ENCODE results near the gene GRIN2A. TPM values are rescaled to one million over a fixed set of nuclear protein-coding genes. Genes with fewer than 3 reads are reported as not detected.

The GRIN2A gene
- total and polyA plus RNA-seq, 2 of the 8 experiments (the other 6 are each of a cell fraction or from before 2014, with no cell fraction given): 0.18 to 1.8 TPM

DNA sequence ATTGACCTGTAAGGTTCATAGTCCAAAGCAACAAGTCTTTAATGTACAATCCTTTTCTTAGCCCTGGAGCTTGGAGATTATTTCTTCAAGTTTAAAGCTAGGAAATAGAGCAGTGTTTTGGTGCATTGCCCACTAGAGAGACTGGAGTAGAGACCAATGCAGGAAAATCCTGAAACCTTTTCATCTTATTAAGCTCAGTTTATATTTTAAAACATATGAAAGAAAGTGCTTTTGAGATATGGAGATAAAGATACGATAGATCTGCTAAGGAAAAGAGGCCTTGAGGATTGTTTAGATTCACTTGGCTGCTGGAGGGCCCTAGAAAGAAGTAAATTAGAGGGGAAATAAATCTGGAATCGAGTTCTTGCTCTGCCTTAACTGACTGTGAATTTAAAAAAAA is 212.0 kb downstream of the GRIN2A start (continued):
- TF ChIP-seq SP1 (IDR thresholded peaks at IDR 0.05; ENCODE audit: low read depth, low read length) (no peak), SRF (IDR thresholded peaks at IDR 0.05; ENCODE audit: low read depth, low read length) (no peak), RNF2 (IDR thresholded peaks at IDR 0.05; ENCODE audit: borderline replicate concordance, low read depth, low read length, missing control alignments, poor library complexity, severe bottlenecking) (no peak)
